Measurements from ENCODE around the gene APOA5.

GRCh38 chr11:116825434-116825833, 33.8 kb upstream of the APOA5 start:
- TF ChIP-seq CTCF (conservative IDR thresholded peaks at IDR 0.05) = no peak
- no peak for TF ChIP-seq ZFX (IDR thresholded peaks at IDR 0.05)

Measured in C4-2B (cell line).